ENCODE measurements around the gene ZC3H7B. TPM values are rescaled to one million over a fixed set of nuclear protein-coding genes. Genes with fewer than 3 reads are reported as not detected.

ZC3H7B gene
- total RNA-seq, 1 donor from 2014 or later, result 125 TPM

DNA sequence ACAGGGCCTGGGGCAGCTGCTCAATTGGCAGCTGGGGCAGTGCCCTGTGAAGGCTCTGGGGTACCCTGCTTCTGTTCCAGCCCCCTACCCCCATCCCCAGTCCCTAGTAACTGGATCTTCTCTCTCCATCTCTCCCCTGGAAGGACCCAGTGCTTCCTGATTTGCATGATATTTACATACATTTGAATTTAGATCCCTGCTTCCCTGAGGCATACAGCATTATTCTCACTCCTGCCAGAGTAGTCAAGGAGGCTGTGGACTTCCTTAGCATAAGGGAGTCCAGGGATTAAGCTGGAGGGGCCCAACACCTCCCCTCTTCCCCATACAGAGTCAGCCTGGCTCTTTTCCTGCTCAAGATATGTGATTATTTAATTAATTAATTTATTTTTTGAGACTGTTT is 105.1 kb downstream of the ZC3H7B start:
- no peak for DNase-seq (ENCODE audit: extremely low read depth, low read depth, low spot score)

DNA sequence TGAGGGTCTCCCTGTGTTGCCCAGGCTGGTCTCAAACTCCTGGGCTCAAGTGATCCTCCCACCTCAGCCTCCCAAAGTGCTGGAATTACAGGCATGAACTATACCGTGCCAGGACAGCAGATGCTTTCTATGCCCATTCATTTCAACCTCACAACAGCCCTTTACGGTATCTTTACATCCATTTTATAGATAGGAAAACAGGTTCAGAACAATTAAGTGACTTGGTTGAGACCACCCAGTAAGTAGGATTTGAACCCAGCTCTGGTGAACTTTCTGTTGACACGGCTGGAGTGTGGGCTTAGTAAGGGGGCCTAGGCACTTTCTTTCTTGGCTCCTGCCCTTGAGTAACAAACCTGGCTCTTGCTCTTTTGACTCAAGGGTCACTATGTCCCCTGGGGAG is 106.1 kb downstream of the ZC3H7B start:
- no peak for DNase-seq (ENCODE audit: extremely low read depth, low read depth, low spot score)

DNA sequence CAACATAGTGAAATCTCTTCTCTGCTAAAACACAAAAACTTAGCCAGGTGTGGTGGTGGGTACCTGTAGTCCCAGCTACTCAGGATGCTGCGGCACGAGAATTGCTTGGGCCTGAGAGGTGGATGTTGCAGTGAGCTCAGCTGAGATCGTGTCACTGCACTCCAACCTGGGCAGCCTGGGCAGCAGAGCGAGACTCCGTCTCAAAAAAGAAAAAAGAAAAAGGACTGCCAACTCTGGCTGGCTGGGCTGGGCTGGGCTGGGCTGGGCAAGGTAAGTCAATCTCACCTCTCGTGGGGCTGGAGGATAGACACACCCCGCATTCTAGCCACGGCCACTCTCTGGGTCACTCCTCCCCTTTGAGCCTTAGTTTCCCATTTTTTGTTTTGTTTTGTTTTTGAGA is 107.3 kb downstream of the ZC3H7B start:
- no peak for DNase-seq (ENCODE audit: extremely low read depth, low read depth, low spot score)

Other genes starting within 250 kb of the ZC3H7B start
- gene EP300, start 208.9 kb upstream of the ZC3H7B start, total RNA-seq, result 62.8 and 68.1 TPM in 2 replicates
- 23.2 and 25.8 TPM in 2 replicates for gene L3MBTL2, start 96.2 kb upstream of the ZC3H7B start, total RNA-seq
- 0.73 and 1.3 TPM in 2 replicates for gene CHADL, start 60.6 kb upstream of the ZC3H7B start, total RNA-seq
- 121 and 135 TPM in 2 replicates for gene RANGAP1, start 15.3 kb upstream of the ZC3H7B start, total RNA-seq
- 5.0 and 8.1 TPM in 2 replicates for gene TEF, start 80.4 kb downstream of the ZC3H7B start, total RNA-seq
- gene TOB2, start 145.3 kb downstream of the ZC3H7B start, total RNA-seq, result 45.5 and 49.9 TPM in 2 replicates
- 26.1 and 43.8 TPM in 2 replicates for gene PHF5A, start 167.2 kb downstream of the ZC3H7B start, total RNA-seq
- 84.3 and 87.2 TPM in 2 replicates for gene ACO2, start 167.6 kb downstream of the ZC3H7B start, total RNA-seq
- gene POLR3H, start 242.9 kb downstream of the ZC3H7B start, total RNA-seq, result 9.8 and 18.1 TPM in 2 replicates

All from glomerular endothelial cell (primary cell).